ENCODE results near the gene BCL11A.

DNA sequence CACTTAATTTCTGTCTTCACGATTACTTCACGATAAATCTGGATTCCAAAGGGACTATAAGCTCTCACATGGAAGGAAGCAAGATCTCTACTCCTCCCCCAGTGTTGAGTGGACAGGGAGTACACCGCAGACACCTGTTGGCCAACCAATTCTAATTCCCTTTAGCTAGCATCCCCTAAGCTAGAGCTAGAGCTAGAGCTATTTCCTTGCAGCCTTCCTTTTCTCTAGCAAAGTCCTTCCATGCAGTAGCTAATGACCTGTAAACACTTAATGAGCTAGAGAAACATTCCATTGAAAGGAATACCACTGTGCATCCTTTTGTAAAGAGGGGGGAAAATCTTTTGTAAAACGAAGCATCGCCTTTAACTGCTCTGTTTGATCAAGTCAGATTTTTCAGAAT is 56.5 kb downstream of the BCL11A start:
- TF ChIP-seq YY1 (IDR thresholded peaks at IDR 0.05; ENCODE audit: insufficient read depth, insufficient read length) (no peak), ZNF274 (IDR thresholded peaks at IDR 0.05; ENCODE audit: low read depth, low read length) (no peak)
